Chondrocyte (in vitro differentiated cells): ENCODE results near the gene GRK3. TPM values are rescaled to one million over a fixed set of nuclear protein-coding genes. Genes with fewer than 3 reads are reported as not detected.

Source experiments
- DNase-seq: peaks from one replicate; pipeline ENCODE4 v3.0.0; 2021; ENCODE audit warnings: mixed read lengths, low spot score
- H3K27ac Mint-ChIP-seq: one replicate; pipeline ENCODE4 v1.8.0; 2021; ENCODE audit warnings: mild to moderate bottlenecking, moderate library complexity, mixed read lengths; ENCODE audit not compliant: unreplicated experiment
- H3K27me3 Mint-ChIP-seq: 2 replicates; pipeline ENCODE4 v1.8.0; 2021; ENCODE audit warnings: low read depth, mixed read lengths
- H3K36me3 Mint-ChIP-seq: 2 replicates; pipeline ENCODE4 v1.8.0; 2021; ENCODE audit warnings: low read depth, mixed read lengths
- H3K4me1 Mint-ChIP-seq: 2 replicates; pipeline ENCODE4 v1.8.0; 2021; ENCODE audit warnings: low read depth, mild to moderate bottlenecking, mixed read lengths
- H3K4me3 Mint-ChIP-seq: one replicate; pipeline ENCODE4 v1.8.0; 2021; ENCODE audit warnings: mild to moderate bottlenecking, moderate library complexity, mixed read lengths; ENCODE audit not compliant: unreplicated experiment
- H3K9me3 Mint-ChIP-seq: 2 replicates; pipeline ENCODE4 v1.8.0; 2021; ENCODE audit warnings: low read depth, mixed read lengths
- CTCF ChIP-seq: fragments of 200-600 bp; sonication (generic); IDR thresholded peaks from 2 replicates; pipeline ENCODE4 v1.5.0; 2021; ENCODE audit warnings: antibody characterized with exemption, mild to moderate bottlenecking, moderate library complexity
- total RNA-seq: library from RNA; stranded (reverse); gene quantifications from 3 replicates; pipeline ENCODE4 v1.2.1, GENCODE V29; 2021

GRK3 gene
- total RNA-seq, 1 donor from 2014 or later: 2.0 TPM

DNA sequence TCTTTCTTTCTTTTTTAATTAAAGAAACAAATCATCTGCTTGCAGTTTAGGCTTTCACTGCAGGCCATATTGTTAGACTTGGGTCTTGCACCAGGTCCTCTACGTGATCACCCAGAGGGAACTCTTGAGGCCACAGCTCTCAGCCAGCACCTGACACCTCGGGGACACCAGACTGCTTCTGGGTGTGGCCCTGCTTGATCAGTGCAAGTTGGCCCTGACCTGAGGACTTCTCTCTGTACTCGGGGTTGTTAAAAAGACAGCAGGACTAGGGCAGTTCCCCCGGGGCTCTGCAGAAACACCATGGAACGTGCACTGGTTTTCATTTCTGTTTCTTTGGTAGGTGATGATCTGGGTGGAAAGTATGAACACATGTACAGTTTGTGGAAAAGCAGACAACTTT lies 126.3 kb downstream of the GRK3 start:
- Mint-ChIP-seq H3K9me3 (no peaks in the 10 kb centered on the region), H3K4me1 (no peaks in the 10 kb centered on the region), H3K27me3 (no peaks in the 10 kb centered on the region), H3K27ac (no peak overlapping the region), H3K4me3 (no peak overlapping the region), H3K36me3 (peaks cover 3% of the 10 kb centered on the region)
- no peak for DNase-seq
- TF ChIP-seq CTCF: no peak

DNA sequence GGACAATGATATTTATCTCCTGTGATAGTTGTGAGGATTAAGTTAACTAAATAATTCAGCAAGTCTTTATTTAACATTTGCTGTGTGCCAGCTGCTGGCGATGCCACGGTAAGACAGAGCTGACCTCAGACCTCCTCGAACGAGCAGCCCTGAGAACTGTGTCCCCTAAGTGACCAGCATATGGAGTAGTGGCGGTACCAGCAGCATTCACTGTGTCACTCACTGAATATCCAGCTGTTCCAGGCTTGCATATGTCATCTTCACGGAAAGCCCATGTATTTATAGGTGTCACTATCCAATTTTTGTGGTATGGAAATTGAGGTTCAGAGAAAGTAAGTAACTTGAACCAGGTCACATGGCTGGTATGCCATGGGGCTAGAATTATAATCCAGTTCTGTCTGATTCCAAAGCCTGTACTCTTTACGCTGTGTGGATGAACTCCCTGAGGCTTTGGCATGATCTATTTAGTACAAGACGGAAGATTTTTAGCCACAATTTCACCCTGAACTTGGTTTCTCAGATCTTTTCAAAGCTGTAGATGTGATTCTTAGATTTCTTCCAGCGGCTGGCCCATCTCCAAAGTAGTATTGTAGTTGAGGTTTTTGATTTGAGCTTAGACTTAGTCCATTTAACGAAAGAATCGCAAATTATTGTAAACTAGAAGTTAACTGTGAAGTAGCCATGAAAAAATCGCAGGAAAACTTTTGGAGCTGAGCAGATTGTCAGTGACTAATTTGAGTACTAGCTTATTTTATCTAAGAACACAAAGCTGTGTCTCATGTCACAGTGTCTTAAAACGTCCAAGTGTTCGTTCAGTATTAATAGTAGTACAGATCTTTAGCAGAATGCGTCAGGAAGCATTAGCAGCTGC lies 128.2 kb downstream of the GRK3 start:
- H3K36me3 Mint-ChIP-seq: peaks cover 5% of the 10 kb centered on the region
- DNase-seq: no peak

DNA sequence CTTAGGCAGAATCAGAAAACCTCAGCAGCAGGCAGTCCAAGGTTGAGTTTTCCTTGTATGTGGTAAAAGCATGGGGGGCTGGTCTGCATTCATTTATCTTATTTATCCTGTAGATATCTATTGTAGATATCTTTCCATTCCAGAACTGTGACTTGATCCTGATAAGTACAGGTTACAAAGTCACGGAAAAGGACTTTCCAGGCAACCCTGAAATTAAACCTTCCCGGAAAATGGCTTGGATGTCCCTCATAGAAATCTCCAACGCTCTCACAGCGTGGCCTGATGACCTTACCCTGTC lies 128.7 kb downstream of the GRK3 start:
- Mint-ChIP-seq H3K4me3 (no peak overlapping the region), H3K27me3 (peaks cover 3% of the 10 kb centered on the region), H3K4me1 (no peaks in the 10 kb centered on the region), H3K36me3 (peaks cover 5% of the 10 kb centered on the region), H3K27ac (no peak overlapping the region), H3K9me3 (no peaks in the 10 kb centered on the region)
- TF ChIP-seq CTCF: no peak
- DNase-seq: no peak

More for the DNA sequence above, 128.2 kb downstream of the GRK3 start:
- Mint-ChIP-seq H3K4me1 (no peaks in the 10 kb centered on the region), H3K27ac (no peak overlapping the region), H3K9me3 (no peaks in the 10 kb centered on the region), H3K4me3 (no peak overlapping the region), H3K27me3 (peaks cover 3% of the 10 kb centered on the region)
- TF ChIP-seq CTCF: no peak

- Mint-ChIP-seq H3K27ac (no peak overlapping the region), H3K27me3 (peaks cover 3% of the 10 kb centered on the region), H3K4me1 (no peaks in the 10 kb centered on the region), H3K4me3 (no peak overlapping the region), H3K9me3 (no peaks in the 10 kb centered on the region), H3K36me3 (peaks cover 5% of the 10 kb centered on the region)
- no peak for TF ChIP-seq CTCF
- no peak for DNase-seq
Observed at GRCh38 chr22:25694196-25694907, 129.9 kb downstream of the GRK3 start.

DNA sequence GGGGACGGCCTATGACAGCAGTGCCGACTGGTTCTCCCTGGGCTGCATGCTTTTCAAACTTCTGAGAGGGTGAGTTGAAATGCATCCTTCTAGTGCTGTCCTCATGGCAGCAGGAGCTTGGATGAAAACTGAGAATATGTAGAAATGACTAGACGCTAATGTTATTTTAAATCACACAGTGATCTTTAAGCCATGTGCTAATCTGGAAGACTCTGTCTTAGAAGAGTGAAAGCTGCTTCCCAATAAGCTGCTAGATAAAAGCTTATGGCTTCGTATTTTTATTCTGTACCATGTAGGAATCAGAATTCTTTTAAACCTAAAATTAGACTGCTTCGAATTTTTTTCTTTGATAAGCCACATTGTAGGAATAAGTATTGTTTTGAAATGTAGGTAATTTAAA lies 130.7 kb downstream of the GRK3 start:
- no peaks in the 10 kb centered on the region for H3K4me1 Mint-ChIP-seq
- no peak overlapping the region for H3K27ac Mint-ChIP-seq
- TF ChIP-seq CTCF: no peak
- H3K4me3 Mint-ChIP-seq: no peak overlapping the region
- peaks cover 5% of the 10 kb centered on the region for H3K36me3 Mint-ChIP-seq
- no peak for DNase-seq
- no peaks in the 10 kb centered on the region for H3K9me3 Mint-ChIP-seq
- H3K27me3 Mint-ChIP-seq: peaks cover 4% of the 10 kb centered on the region
